Middle frontal gyrus (tissue), 1 donor: Measurements from ENCODE around the gene SNAPC4.

Experiments used
- DNase-seq: peaks from one replicate; pipeline ENCODE4 v3.0.0-alpha.2; 2015; ENCODE audit warnings: low spot score; ENCODE audit errors: extremely low spot score

SNAPC4 gene

DNA sequence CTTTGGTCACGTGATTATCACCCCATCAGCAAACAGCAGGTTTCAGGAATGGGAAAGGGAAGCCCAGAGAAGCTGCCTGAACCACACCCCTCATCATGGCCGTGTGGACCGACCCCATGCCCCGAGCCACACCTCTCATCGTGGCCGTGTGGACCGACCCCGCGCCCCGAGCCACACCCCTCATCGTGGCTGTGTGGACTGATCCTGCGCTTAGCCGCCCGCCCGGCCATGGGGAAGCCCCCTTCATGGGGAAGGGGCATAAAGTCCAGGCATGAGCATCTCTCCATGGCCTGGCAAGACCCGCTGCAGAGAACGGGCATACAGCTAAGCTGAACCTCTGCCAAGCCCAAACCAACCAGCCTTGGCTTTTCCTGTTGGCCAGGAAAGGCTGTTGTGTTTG, 6.4 kb downstream of the SNAPC4 start:
- DNase-seq, result no peak

DNA sequence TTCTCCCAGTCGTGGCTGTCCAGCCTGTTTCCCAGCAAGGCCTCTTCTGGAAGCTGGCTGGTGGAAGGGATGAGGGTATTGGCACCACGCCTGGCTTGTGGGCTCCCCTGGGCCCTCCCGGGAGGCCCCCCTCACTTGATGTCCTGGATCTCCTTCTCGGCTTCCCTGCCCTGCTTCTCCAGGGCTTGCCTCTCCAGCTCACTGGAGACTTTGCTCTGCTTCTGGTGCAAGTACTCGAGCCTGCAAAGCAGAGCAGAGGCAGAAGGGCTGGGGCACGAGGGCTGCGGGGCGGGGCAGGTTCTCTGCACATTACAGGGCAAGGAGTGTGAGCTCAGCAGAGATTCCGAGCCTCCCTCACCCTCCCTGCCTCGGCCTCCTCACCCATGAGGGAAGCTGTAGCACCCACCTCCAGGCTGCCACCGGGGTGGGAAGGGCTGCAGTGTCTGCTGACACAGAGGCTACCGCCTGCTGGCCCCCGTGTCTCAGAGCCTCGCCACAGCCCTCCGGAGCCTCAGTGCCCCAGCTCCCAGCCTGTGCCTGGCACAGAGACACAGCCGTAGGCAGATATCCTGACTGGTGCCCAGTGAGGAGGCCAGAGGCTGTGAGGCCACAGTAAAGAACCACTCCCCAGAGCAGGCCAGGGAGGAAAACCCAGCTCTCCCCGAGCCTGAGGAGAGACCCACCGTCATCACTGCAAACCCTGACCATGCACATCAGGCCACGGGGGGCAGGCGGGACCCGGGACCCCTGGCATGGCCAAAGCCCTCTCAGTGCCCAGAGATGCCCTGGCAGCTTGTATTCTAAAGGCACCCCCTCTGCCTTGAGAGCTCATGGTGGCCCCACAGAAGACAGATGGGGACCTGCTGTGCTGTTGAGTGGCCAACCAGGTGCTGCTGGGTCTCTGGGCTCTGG, 7.2 kb downstream of the SNAPC4 start:
- no peak for DNase-seq

DNA sequence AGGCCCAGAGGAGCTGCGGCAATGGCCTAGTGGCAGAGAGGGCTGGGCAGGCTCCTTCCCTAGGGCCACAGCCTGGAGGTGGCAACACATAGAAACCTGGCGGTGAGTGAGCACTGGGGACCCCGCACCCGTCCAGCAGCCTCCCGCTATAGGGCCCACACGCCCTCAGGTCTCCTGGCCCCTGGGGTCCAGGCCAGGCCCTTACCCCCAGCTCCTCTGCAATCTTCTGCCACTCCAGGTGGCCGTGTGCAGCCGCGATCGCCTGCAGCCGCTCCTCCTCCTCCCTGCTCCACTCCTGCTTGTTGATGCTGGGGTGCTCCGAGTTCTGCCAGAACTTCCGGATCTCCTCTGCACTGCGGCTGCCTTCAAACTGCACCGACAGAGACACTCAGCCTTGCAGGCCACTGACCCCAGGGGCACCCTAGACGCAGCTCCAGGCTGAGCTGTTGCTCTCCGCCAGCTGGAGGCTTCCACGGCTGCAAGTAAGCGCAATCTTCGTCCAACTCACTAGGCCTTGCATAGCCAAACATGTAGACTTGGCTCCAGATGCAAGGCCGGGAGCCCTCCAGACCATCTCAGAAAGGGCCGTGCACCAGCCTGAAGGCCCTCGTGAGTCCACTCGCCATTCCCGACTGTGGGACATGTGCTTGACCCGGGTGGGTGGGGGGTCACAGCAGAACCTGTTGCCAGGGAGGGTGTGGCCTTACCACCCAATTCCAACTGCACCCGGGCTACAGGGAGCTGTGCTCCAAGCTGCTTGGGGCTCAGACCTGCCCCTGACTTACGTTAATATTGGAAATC, 8.0 kb downstream of the SNAPC4 start:
- DNase-seq, result no peak

DNA sequence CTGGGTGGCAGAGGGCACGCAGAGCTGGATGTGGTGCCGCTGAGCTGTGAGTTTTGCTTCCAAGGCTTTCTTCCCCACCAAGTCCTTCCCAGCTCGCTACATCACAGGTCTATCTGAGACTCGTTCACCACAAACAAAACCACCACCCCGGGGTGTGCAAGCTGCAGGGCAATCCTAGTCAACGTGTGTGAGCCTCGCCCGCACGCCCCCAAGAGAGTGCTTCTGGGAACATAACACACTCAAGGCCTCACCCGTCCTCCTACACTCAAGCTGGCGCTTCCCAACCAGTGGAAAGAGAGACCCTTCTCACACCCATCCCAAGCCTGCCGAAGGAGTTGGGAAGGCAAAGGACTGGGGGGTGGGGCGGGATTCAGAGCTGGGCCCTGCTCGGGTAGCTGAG, 10.6 kb downstream of the SNAPC4 start:
- no peak for DNase-seq

DNA sequence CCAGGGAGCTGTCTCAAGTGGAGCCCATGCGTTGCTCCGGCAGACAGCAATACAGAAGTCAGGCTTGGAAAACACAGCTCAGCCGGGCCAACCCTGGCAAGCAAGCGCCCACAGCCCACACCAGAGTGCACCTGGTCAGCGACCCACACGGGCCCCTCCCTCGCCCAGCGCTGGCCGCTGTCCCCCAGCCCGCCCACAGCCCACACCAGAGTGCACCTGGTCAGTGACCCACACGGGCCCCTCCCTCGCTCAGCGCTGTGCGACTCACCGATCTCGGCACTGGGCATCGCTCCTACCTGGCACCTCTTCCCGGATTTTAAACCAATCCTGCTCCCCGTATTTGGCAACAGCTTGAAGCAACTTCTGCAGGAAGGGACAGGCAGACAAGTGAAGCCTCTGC, 12.8 kb downstream of the SNAPC4 start:
- no peak for DNase-seq

DNA sequence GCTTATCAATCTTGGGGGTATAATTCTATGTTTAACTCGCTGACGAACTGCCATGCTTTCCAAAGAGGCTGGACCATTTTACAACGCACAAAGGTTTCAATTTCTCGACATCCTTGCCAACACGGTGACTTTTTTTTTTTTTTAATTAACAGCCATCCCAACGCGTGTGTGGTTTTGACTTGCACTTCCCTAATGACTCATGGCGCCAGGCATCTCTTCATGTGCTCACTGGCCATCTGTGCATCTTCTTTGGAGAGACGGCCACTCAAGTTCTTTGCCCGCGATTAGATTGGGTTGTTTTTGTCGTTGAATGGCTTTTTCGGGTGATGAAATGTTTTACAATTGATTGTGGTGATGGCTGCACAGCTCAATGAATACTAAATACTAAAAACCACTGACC, 14.0 kb downstream of the SNAPC4 start:
- DNase-seq, result no peak

DNA sequence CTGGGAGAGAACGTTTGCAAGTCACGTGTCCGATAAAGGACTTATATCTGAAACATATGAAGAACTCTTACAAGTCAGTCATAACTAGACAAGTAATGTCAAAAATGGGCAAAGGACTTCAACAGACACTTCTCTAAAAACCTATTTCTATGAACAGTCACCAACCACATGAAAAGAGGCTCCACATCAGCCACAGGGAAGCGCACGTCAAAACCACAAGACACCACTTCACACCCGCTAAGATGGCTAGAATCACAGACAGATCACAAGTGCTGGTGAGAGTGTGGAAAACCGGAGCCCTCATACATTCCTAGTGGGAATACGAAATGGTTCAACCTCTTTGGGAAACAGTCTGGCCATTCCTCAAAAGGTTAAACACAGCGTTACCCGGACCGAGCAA, 15.0 kb downstream of the SNAPC4 start:
- no peak for DNase-seq

DNA sequence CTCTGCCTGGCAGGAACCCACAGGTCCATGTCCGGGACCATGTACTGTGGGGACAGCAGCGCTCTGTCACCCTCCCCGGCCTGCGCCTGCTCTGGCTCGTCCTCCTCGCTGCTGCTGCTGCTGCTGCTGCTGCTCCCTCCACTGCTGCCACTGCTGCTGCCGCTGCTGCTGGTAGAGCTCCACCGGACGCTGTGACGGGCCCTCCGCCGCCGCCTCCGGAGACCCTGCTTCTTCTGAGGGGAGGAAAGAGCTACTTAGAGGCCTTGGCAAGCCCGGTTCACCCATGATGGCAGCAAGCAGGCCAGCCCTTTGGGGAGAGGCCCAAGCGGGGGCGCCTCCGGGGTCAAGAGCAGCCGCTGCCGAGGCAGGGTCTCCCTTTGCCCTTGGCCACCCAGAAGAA, 16.5 kb downstream of the SNAPC4 start:
- no peak for DNase-seq

DNA sequence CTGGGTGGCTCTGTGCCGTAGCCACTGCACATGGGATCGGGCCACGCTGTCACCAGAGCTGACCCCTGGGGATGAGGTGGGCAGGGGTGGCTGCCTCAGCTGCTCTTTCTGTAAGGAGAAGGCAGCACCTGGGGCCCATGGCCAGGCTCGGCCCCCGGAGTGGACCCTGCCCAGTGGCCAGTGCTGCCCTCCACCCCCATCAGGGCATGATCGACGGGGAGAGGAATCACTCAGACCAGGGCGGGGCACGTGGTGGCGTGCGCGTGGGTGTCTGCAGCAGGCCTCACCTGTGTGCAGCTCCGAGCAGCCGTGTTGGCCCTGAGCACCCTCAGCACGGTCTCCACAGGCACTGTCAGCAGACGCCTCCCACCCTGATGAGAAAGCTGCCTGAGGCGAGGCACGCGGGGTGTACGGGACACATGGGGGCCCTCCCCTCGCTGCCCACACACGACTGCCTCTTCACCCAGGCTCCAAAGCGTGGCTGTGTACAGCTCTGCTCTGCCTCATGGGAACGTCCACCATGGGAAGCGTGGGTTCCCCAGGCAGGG, 17.9 kb downstream of the SNAPC4 start:
- DNase-seq, result no peak

DNA sequence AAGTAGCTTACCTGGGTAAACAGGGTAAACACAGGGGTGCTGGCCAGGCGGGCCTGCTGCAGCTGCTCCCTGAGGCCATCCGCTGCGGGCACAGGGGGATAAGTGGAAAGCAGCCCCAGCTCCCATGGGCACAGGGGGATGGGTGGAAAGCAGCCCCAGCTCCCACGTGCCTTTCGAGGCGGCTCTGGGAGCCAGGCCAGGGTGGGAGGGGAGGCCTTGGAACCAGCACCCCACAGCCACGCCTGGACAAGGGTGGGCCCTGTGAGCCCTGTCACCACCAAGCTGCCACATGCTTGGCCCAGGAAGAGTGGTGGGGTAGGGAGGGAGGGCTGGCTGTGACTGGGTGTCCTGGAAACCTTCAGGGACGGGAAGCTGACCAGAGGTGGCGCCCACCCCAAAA, 18.7 kb downstream of the SNAPC4 start:
- no peak for DNase-seq

DNA sequence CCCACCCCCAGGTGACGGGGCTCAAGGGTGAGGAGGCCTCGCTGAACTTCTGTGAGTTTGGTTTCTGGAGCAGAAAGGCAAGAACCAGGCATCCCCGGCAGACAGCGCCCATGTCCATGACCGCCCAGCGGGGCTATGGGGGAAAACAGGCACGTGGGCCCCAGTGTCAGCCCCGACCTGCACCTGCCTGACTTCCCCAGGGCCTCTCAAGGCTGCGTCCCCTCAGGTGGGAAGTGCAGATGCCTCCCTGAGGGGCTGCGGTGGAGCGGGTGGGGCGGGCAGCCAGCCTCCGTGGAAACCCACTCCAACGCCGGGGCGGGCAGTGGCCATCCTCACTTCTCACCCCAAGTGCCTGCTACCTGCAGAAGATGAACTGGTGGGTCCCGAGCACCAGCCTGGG, 19.6 kb downstream of the SNAPC4 start:
- DNase-seq, result no peak

DNA sequence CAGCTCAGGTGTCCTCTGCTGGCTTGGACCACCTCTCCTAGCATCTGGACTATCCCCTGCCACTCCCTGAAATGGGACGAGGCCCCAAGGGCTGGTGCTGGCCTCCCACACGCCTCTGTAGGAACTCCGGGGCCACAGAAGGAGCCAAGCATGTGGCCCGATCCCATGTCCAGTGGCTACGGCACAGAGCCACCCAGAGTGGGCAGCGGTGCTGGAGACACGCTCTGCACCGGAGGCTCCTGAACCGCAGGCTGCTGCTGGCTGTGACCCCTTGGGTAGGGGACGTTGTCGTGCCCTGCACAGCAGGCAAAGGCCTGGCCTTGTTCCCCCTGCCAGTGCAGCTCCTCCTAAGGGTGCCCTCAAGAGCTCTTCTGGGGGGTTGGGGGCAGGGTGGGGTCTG, 20.1 kb downstream of the SNAPC4 start:
- DNase-seq, result no peak

DNA sequence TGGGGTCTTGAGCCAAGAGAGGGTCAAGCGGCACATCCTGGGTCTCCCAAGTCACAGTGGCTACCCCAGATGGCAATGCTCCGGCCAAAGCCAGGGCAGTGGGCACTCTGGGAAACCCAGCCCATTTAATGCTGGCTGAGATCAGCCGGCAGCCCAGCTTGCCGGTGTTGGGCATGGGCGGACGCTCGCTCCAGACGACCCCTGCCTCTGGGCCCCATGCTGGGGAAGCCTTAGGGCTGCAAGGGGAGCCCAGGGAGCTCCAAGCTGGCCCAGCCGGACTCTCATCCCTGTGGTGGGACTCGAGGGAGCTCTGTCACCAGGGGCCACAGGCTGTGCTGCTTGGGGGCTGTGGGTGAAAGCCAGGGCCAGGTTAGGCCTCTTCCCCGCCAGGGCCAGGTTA, 20.6 kb downstream of the SNAPC4 start:
- no peak for DNase-seq

DNA sequence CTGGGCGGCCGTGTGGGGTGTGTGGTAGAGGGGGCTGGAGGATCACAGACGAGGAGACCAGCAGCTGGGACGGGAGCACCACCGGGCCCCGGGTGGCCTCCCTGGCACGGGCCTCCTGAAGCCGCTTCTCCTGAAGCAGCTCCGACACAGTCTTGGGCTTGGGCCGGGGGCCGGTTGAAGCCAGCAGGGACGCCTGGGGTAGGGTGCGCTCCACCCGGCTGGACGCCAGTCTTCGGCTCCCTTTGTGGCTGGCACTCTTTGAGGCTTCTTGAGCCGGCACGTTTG, 21.0 kb downstream of the SNAPC4 start:
- no peak for DNase-seq

DNA sequence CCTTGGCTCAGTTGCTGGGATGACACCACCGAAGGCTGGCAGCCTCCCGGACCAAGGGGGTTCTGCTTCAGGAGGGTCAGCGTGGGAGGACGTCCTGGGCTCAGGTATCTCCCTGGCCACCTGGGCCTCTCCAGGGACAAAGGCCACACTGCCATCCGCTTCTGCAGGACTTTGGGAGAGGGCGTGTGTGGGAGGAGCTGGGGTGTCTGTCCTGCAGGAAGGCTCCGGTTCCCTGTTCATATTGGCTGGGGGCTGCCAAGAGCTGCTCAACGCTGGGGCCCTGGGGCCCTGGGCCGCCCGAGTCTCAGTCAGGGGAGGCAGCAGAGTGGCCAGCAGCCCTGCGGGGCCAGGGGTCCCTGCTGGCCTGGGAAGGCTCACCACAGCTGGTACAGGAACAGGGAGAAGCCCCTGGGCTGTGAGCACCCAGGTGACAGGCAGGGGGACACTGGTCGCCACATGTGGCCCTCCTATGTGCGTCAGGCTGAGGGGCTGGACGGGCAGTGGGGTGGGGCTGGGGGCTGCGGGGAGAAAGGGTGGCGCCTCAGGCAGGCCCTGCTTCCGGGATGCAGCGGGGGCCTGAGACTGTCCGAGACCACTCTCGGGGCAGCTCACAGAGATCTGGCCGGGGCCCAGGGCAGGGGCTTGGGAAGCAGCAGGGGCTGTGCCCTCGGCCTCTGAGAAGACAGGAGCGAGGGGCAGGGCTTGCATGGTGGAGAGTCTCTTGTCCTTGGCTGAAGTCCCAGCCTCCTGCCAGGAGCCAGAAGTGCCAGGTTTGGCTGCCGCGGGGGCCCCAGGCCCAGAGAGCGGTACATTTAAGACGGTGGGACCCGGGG, 21.6 kb downstream of the SNAPC4 start:
- DNase-seq, result no peak

DNA sequence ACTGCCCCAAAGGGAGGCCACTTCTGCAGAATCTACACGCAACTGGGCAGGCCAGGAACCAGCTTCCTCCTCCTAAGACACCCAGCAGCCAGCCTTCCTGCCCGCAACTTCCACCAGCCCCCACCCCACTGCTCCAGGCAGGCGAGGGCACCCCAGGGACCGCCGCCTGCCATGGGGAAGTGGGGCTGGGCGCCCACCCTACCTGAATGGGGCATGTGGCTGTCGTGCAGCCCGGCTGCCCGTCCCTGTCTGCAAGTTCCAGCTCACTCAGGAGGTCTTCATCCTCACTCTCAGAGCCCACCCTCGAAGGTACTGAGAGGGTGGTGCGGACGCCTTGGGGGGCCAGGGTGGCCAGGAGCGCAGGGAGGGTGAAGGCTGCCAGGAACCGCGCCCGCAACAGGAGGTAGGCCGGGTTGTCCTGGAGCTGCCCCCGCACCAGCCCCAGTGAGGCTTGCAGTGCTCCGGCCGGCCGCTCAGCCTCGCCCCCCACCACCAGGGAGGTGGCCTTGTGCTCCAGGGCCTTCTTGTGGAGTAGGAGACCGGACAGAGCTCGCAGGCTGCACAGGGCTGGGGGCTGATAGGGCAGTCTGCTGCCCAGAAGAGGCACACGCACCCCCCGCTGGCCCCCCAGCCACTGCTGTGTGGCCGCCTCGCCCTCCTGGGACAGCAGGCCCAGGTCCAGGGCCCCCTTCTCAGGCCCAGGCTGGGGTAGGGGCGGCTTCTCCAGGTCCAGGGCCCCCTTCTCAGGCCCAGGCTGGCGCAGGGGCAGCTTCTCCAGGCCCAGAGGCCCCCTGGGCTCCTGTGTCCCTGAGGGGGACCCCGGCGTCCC, 22.4 kb downstream of the SNAPC4 start:
- no peak for DNase-seq

DNA sequence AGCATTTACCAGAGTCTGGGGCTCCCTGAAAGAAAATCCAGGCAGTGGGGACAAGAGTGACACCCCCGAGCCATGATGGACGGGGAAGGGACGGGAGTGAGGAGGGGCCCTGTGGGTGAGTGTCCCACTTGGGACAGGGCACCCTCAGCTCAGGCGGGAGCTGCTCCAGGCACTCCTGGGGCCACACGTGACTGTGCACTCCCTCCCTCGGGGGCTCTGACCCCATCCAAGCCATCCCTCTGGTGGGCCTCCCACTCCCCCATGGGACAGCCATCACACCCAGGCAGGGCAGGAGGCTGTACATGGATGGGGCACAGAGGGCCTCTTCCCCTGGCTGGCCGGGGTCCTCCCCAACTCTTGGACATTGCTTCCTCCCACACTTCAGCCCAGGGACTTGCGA, 23.5 kb downstream of the SNAPC4 start:
- no peak for DNase-seq

DNA sequence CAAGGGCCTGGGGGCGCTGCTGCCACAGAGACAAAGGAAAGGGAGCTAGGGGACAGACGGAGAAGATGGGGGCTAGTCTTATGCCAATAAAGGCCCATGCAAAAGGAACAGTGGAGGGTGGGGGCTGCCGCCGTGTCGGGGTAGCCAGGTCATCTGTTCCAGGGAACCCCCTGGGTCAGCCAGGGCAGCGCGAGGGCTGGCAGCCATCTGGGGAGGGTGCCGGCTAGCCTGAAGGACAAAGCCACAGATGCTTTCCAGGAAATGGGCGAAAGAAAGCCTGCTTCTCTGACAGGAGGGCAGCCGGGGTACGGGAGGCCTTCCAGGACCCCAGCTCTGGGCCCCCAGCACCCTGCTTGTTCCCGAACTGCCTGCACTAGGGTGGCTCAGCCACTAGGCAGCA, 24.9 kb downstream of the SNAPC4 start:
- DNase-seq, result no peak

DNA sequence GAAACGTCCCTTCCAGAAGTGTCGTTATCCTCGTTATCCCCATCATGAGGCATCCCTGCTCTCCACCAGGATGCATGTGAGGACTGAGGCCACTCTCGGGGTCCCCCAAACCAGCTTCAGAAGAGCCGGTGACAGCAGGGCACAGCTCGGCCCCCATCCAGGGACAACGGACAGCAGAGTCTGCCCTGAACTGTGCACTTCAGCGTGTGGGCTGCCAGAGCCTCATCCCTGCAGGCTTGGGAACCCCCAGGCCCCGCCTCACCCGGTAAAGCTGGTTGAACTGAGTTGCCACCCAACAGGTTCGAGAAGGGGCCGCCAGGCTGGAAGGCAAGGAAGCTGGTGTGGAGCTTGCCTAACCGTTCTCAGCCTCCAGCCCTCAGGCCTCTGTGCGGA, 25.8 kb downstream of the SNAPC4 start:
- no peak for DNase-seq

DNA sequence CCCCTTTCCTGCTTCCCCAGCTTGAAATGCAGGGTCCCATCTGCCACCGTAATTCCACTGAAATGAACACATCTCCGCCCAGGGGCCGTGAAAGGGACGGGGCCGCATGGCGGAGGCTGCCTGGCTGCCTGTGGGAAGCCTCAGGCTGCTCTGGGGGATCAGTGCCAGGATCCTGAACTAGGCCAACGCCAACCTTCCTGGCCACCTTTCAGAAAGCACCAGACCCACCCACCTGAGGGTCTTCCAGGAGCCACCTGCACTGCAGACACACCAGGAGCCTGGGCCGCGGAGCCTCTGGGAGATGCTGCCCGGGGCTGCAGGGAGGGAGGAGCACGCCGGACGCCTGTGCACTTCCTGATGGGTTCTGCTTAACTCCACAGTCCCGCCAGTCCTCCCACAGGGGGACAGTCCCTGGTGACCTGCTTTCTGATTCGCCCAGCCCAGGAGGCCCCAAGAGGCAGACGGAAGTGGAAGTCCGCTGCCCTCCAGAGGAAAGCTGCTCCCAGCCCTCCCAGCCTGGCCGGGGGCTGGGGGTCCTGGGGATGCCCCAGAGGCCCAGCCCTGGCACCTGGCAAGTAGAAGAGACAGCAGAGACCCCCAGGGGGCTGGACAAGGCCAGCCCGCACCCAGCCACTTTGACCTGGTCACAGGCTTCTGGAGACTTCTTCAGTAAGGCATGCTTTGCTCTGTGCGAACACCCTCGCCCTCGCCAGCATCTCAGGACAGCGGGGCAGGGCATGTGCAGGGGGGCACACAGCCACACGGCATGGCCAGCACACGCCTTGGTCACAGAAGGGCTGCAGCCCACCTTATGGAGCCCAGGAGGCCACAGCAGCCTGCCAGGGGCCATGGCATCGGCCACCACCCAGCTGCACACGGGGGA, 26.4 kb downstream of the SNAPC4 start, which contains the start of gene CARD9:
Gene CARD9, minus strand, starts transcription at position 370 of the 883 bp plus-strand sequence. CDS start 1,591 bp downstream, outside the sequence.
- no peak for DNase-seq
